A549 (cell line): Measurements from ENCODE around the gene IL1R1.

ENCODE experiments used
- BHLHE40 ChIP-seq: IDR thresholded peaks from 2 replicates; pipeline ENCODE4 v1.6.1; 2012; ENCODE audit warnings: low read depth, low read length, inconsistent platforms
- CBX8 ChIP-seq: fragments of 200-600 bp; sonication (generic); IDR thresholded peaks from 2 replicates; pipeline ENCODE4 v1.6.1; 2016
- CEBPB ChIP-seq, 2 experiments: fragments of >200 bp in 1 of 2; sonication (Bioruptor Twin) in 1 of 2; formaldehyde crosslinking in 1 of 2; IDR thresholded peaks; 2 replicates each; pipeline ENCODE4 v1.6.1; 2012 to 2016
- CHD2 ChIP-seq: fragments of 150-350 bp; IDR thresholded peaks from 2 replicates; pipeline ENCODE4 v1.6.1; 2014; ENCODE audit warnings: low read length; ENCODE audit not compliant: partially characterized antibody
- CTCF ChIP-seq: fragments of >200 bp; sonication (Bioruptor Twin); formaldehyde crosslinking; IDR thresholded peaks from 3 replicates; pipeline ENCODE4 v1.5.1; 2016
- EP300 ChIP-seq, 2 experiments: fragments of >200 bp; sonication (Bioruptor Twin); formaldehyde crosslinking; IDR thresholded peaks; 2 replicates in 1 of 2; 3 replicates in 1 of 2; pipeline ENCODE4 v1.6.1; 2016 to 2017
- POLR2A ChIP-seq: IDR thresholded peaks from 2 replicates; pipeline ENCODE4 v1.6.1; 2012; ENCODE audit warnings: mild to moderate bottlenecking, low read length
- RAD21 ChIP-seq, 2 experiments: fragments of >200 bp in 1 of 2; sonication (Bioruptor Twin) in 1 of 2; formaldehyde crosslinking in 1 of 2; IDR thresholded peaks in 1 of 2; conservative IDR thresholded peaks in 1 of 2; 2 replicates in 1 of 2; 3 replicates in 1 of 2; pipeline ENCODE4 v1.6.1; 2012 to 2018; ENCODE audit warnings: inconsistent platforms in 1 of 2
- RCOR1 ChIP-seq: fragments of 150-350 bp; IDR thresholded peaks from 2 replicates; pipeline ENCODE4 v1.6.1; 2014; ENCODE audit warnings: antibody characterized with exemption, low read length, low read depth
- REST ChIP-seq: fragments of 200-600 bp; sonication (generic); IDR thresholded peaks from 2 replicates; pipeline ENCODE4 v1.6.1; 2016; ENCODE audit warnings: antibody characterized with exemption, mild to moderate bottlenecking, moderate library complexity
- RFX5 ChIP-seq: fragments of 450-650 bp; IDR thresholded peaks from 2 replicates; pipeline ENCODE4 v1.7.1; 2014; ENCODE audit warnings: antibody characterized with exemption, mild to moderate bottlenecking, moderate library complexity
- TP53 ChIP-seq: fragments of 250-450 bp; sonication (Bioruptor Pico); IDR thresholded peaks from 2 replicates; pipeline ENCODE4 v1.5.0; 2021; ENCODE audit warnings: mild to moderate bottlenecking, moderate library complexity

GRCh38 chr2:102191501-102191900, 49.0 kb downstream of the IL1R1 start:
- TF ChIP-seq CEBPB (IDR thresholded peaks at IDR 0.05) (no peak), CTCF (no peak), TP53 (no peak), EP300 (IDR thresholded peaks at IDR 0.05) (no peak), REST (no peak), RCOR1 (no peak), CBX8 (no peak), CHD2 (no peak), RFX5 (no peak), POLR2A (no peak), RAD21 (conservative IDR thresholded peaks at IDR 0.05 in 1 of 2, IDR thresholded peaks at IDR 0.05 in 1 of 2) (no peak), BHLHE40 (no peak)
